NT2/D1 (cell line): ENCODE results near the gene CCDC149.

Source experiments
- SUZ12 ChIP-seq: IDR thresholded peaks from 2 replicates; pipeline ENCODE4 v1.6.1; 2011; ENCODE audit not compliant: insufficient read length, insufficient read depth; ENCODE audit errors: extremely low read depth
- YY1 ChIP-seq: IDR thresholded peaks from 2 replicates; pipeline ENCODE4 v1.6.1; 2011; ENCODE audit not compliant: insufficient read length, insufficient read depth
- ZNF274 ChIP-seq: IDR thresholded peaks from 2 replicates; pipeline ENCODE4 v1.6.1; 2011; ENCODE audit warnings: mild to moderate bottlenecking, low read depth, low read length

DNA sequence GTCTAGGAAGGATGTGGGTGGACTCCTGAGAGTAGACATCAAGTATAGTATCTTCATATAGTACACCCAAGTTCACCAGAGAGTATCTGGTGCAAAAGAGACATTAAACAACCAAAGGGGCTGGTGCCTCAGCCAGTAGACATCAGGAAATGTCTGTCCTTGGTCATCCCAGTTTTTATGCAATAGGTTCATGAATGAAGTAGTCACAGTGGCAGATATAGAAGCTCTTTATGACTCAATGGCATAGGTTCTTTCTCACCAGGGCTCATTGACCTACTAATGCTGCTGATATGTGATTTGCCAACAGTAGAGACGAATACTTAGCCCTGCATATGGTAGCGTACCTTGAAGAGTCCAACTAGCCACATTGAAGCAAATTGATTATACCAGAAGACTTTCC lies 45.0 kb upstream of the CCDC149 start:
- no peak for TF ChIP-seq ZNF274
- no peak for TF ChIP-seq YY1
- no peak for TF ChIP-seq SUZ12
